Measurements from ENCODE around the gene MAP7D1.

MAP7D1 gene

GRCh38 chr1:36170643-36171412 is 14.9 kb downstream of the MAP7D1 start:
- ChIA-PET CTCF (interaction anchor here (1.3 to 2.9 kb wide), 3 partner anchors 17 to 115 kb away, joined by 7 to 16 read pairs (median 9); partner anchors contain the start of gene TRAPPC3), POLR2A (interaction anchor here (0.8 to 1.7 kb wide), 5 partner anchors 8 to 41 kb away, joined by 3 to 6 read pairs (median 3); partner anchors contain the start of gene MAP7D1)
- Histone ChIP-seq H3K36me3 (ENCODE audit: control insufficient read depth in 4 of 4, insufficient read depth in 4 of 4, low read length in 3 of 4) (peaks cover 21 to 83% (median 67%) of the 10 kb centered on the region in 4 experiments), H3K9me3 (ENCODE audit: control extremely low read depth in 1 of 5, control insufficient read depth in 4 of 5, insufficient read depth in 2 of 5, low read depth in 1 of 5, low read length in 4 of 5) (no peaks in the 10 kb centered on the region), H3K27ac (ENCODE audit: insufficient read depth in 1 of 2, low read depth in 1 of 2, low read length in 2 of 2, poor library complexity in 1 of 2, severe bottlenecking in 2 of 2) (no peak overlapping the region), H3K4me3 (ENCODE audit: control insufficient read depth in 1 of 7, extremely low read depth in 1 of 7, insufficient read depth in 4 of 7, low read depth in 2 of 7, low read length in 6 of 7) (no peak overlapping the region), H3K27me3 (replicated peaks in 2 of 5; ENCODE audit: control insufficient read depth in 4 of 5, insufficient read depth in 5 of 5, low read length in 4 of 5) (no peaks in the 10 kb centered on the region), H3K4me1 (ENCODE audit: control extremely low read depth in 1 of 4, control insufficient read depth in 4 of 4, insufficient read depth in 4 of 4, low read length in 3 of 4) (peaks cover 0 to 5% (median 3%) of the 10 kb centered on the region in 4 experiments)
- no peak for DNase-seq
- 99% methylated on average over 8 of the region's 12 CpGs for WGBS (ENCODE audit: insufficient coverage)

DNA sequence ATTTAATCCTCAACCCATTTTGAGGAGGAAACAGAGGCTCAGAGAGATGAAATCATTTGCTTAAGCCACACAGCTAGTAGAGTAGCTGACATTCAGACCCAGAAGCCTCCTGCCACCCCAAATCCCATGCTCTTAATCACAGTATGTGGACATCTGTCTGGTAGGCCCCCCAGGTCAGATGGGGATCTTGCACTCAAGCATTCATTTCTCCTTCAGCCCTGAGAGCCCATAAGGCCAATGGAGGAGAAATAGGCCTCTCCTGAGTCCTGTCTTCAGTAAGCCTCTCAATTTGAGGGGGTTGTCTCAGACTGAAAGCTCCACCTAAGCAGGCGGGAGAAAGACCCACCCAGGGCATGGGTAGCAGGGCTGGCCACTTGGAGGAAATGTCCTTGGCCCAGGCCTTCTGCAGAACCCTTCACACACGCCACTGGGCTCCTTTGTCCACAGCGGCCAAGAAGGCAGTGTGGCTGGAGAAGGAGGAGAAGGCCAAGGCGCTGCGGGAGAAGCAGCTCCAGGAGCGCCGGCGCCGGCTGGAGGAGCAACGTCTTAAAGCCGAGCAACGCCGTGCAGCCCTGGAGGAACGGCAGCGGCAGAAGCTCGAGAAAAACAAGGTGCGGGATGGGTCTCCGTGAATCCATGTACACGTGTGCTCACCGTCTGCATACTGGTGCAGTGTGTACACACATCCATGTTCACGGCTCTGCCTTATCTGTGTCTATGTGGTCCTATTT is 16.2 kb downstream of the MAP7D1 start:
- no peak overlapping the region for H3K27ac ChIP-seq (ENCODE audit: insufficient read depth in 1 of 2, low read depth in 1 of 2, low read length in 2 of 2, poor library complexity in 1 of 2, severe bottlenecking in 2 of 2)
- ChIA-PET CTCF (interaction anchor here (0.8 to 3.6 kb wide), 5 partner anchors 9 to 22 kb away, joined by 3 to 15 read pairs (median 6); partner anchors contain the start of gene TRAPPC3), POLR2A (interaction anchor here (0.9 to 1.6 kb wide), 3 partner anchors 10 to 22 kb away, joined by 3 to 4 read pairs (median 3); no protein-coding TSS in a partner anchor)
- no peaks in the 10 kb centered on the region for H3K9me3 ChIP-seq (ENCODE audit: control extremely low read depth in 1 of 5, control insufficient read depth in 4 of 5, insufficient read depth in 2 of 5, low read depth in 1 of 5, low read length in 4 of 5)
- H3K27me3 ChIP-seq (replicated peaks in 2 of 5; ENCODE audit: control insufficient read depth in 4 of 5, insufficient read depth in 5 of 5, low read length in 4 of 5): no peaks in the 10 kb centered on the region
- no peak overlapping the region for H3K4me3 ChIP-seq (ENCODE audit: control insufficient read depth in 1 of 7, extremely low read depth in 1 of 7, insufficient read depth in 4 of 7, low read depth in 2 of 7, low read length in 6 of 7)
- H3K36me3 ChIP-seq (ENCODE audit: control insufficient read depth in 4 of 4, insufficient read depth in 4 of 4, low read length in 3 of 4): peaks cover 23 to 85% (median 75%) of the 10 kb centered on the region in 4 experiments
- no peak for DNase-seq
- peaks cover 0 to 5% (median 3%) of the 10 kb centered on the region in 4 experiments for H3K4me1 ChIP-seq (ENCODE audit: control extremely low read depth in 1 of 4, control insufficient read depth in 4 of 4, insufficient read depth in 4 of 4, low read length in 3 of 4)
- over 99% methylated on average over 21 of the region's 21 CpGs for WGBS (ENCODE audit: insufficient coverage)

GRCh38 chr1:36172983-36173382 is 17.0 kb downstream of the MAP7D1 start:
- DNase-seq: no peak
- no peak overlapping the region for H3K27ac ChIP-seq (ENCODE audit: insufficient read depth in 1 of 2, low read depth in 1 of 2, low read length in 2 of 2, poor library complexity in 1 of 2, severe bottlenecking in 2 of 2)

GRCh38 chr1:36174713-36175112 is 18.8 kb downstream of the MAP7D1 start:
- DNase-seq: no peak
- 98% methylated on average over 6 of the region's 11 CpGs for WGBS (ENCODE audit: insufficient coverage)
- Histone ChIP-seq H3K4me1 (ENCODE audit: control extremely low read depth in 1 of 4, control insufficient read depth in 4 of 4, insufficient read depth in 4 of 4, low read length in 3 of 4) (peaks cover 0 to 5% (median 3%) of the 10 kb centered on the region in 4 experiments), H3K4me3 (ENCODE audit: control insufficient read depth in 1 of 7, extremely low read depth in 1 of 7, insufficient read depth in 4 of 7, low read depth in 2 of 7, low read length in 6 of 7) (no peak overlapping the region), H3K36me3 (ENCODE audit: control insufficient read depth in 4 of 4, insufficient read depth in 4 of 4, low read length in 3 of 4) (peaks cover 26 to 96% (median 82%) of the 10 kb centered on the region in 4 experiments), H3K27me3 (replicated peaks in 2 of 5; ENCODE audit: control insufficient read depth in 4 of 5, insufficient read depth in 5 of 5, low read length in 4 of 5) (no peaks in the 10 kb centered on the region), H3K9me3 (ENCODE audit: control extremely low read depth in 1 of 5, control insufficient read depth in 4 of 5, insufficient read depth in 2 of 5, low read depth in 1 of 5, low read length in 4 of 5) (no peaks in the 10 kb centered on the region), H3K27ac (ENCODE audit: insufficient read depth in 1 of 2, low read depth in 1 of 2, low read length in 2 of 2, poor library complexity in 1 of 2, severe bottlenecking in 2 of 2) (peak overlapping the region in 1 of 2 experiments; percentile 68)
- ChIA-PET CTCF (interaction anchor here (1.4 to 3.6 kb wide), 2 partner anchors 13 to 25 kb away, joined by 5 to 15 read pairs; partner anchors contain the start of gene TRAPPC3), POLR2A (interaction anchor here (0.6 kb wide), 1 partner anchor 21 kb away, joined by 3 read pairs; no protein-coding TSS in a partner anchor)

More at GRCh38 chr1:36172983-36173382, 17.0 kb downstream of the MAP7D1 start:
- no peaks in the 10 kb centered on the region for H3K9me3 ChIP-seq (ENCODE audit: control extremely low read depth in 1 of 5, control insufficient read depth in 4 of 5, insufficient read depth in 2 of 5, low read depth in 1 of 5, low read length in 4 of 5)
- H3K4me1 ChIP-seq (ENCODE audit: control extremely low read depth in 1 of 4, control insufficient read depth in 4 of 4, insufficient read depth in 4 of 4, low read length in 3 of 4): peaks cover 0 to 5% (median 3%) of the 10 kb centered on the region in 4 experiments
- no peak overlapping the region for H3K4me3 ChIP-seq (ENCODE audit: control insufficient read depth in 1 of 7, extremely low read depth in 1 of 7, insufficient read depth in 4 of 7, low read depth in 2 of 7, low read length in 6 of 7)
- ChIA-PET CTCF (interaction anchor here (0.8 to 3.6 kb wide), 4 partner anchors 10 to 23 kb away, joined by 3 to 15 read pairs (median 7); partner anchors contain the start of gene TRAPPC3), POLR2A (interaction anchor here (1.6 kb wide), 1 partner anchor 11 kb away, joined by 4 read pairs; no protein-coding TSS in a partner anchor)
- H3K27me3 ChIP-seq (replicated peaks in 2 of 5; ENCODE audit: control insufficient read depth in 4 of 5, insufficient read depth in 5 of 5, low read length in 4 of 5): no peaks in the 10 kb centered on the region
- H3K36me3 ChIP-seq (ENCODE audit: control insufficient read depth in 4 of 4, insufficient read depth in 4 of 4, low read length in 3 of 4): peaks cover 26 to 86% (median 75%) of the 10 kb centered on the region in 4 experiments
- no CpG with 5 or more reads among the region's 2 CpGs for WGBS (ENCODE audit: insufficient coverage)

DNA sequence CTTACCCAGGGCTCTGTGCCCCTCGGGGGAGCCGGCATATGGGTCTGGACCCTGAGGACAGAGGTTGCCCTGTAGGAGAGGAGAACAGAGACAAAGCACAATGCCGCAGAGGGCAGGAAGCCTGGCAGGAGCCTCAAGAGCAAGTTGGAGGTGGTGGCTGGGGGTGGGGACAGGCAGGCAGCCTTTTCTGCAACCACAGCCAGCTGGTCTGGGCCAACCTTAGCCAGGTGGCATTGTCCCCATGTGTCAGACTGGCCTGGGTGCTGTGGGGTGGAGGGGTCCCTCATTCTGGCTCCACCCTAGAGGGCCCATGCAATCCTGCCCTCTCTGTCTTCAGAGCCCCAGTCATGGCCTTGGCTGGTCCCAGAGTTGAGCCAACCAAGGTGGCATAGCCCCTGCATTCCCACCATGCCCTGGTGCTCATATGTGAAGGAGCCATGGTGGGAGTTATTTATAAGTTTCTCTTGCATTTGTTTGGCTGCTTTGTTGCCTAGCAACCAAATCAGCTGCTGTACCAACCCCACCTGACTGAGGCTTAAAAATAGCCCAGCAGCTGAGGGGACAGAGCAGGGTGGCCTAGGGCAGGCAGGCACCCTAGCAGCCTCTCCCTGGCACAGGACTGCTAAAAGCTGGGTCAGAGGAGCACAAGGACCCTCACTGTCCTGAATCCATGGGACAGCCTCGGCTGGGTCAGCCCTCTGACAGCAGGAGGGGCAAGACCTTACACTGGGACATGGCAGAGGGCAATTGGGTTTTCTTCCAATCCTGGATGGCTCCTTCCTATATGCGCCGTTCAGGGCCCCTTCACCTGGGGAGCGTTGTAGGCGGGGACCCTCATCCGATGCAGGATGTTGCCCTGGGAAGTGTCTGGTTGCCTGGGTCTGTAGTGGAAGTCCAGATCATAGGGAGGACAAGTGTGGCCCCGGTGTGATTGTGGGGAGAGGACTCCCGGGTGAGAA is 19.5 kb downstream of the MAP7D1 start:
- Histone ChIP-seq H3K4me1 (ENCODE audit: control extremely low read depth in 1 of 4, control insufficient read depth in 4 of 4, insufficient read depth in 4 of 4, low read length in 3 of 4) (peaks cover 0 to 5% (median 3%) of the 10 kb centered on the region in 4 experiments), H3K36me3 (ENCODE audit: control insufficient read depth in 4 of 4, insufficient read depth in 4 of 4, low read length in 3 of 4) (peaks cover 26 to 96% (median 82%) of the 10 kb centered on the region in 4 experiments), H3K27me3 (replicated peaks in 2 of 5; ENCODE audit: control insufficient read depth in 4 of 5, insufficient read depth in 5 of 5, low read length in 4 of 5) (no peaks in the 10 kb centered on the region), H3K4me3 (ENCODE audit: control insufficient read depth in 1 of 7, extremely low read depth in 1 of 7, insufficient read depth in 4 of 7, low read depth in 2 of 7, low read length in 6 of 7) (no peak overlapping the region), H3K9me3 (ENCODE audit: control extremely low read depth in 1 of 5, control insufficient read depth in 4 of 5, insufficient read depth in 2 of 5, low read depth in 1 of 5, low read length in 4 of 5) (no peaks in the 10 kb centered on the region), H3K27ac (ENCODE audit: insufficient read depth in 1 of 2, low read depth in 1 of 2, low read length in 2 of 2, poor library complexity in 1 of 2, severe bottlenecking in 2 of 2) (peak overlapping the region in 1 of 2 experiments; percentile 68)
- peak in 2 of 3 donors; percentile 51 to 65 for DNase-seq
- 94% methylated on average over 9 of the region's 11 CpGs for WGBS (ENCODE audit: insufficient coverage)
- POLR2A ChIA-PET: interaction anchor here (0.6 kb wide), 1 partner anchor 21 kb away, joined by 3 read pairs; no protein-coding TSS in a partner anchor
- CTCF ChIA-PET: interaction anchor here (1.4 to 3.6 kb wide), 2 partner anchors 12 to 25 kb away, joined by 5 to 15 read pairs; partner anchors contain the start of gene TRAPPC3
